Right cardiac atrium (tissue), 5 donors: Measurements from ENCODE around the gene FAM98C. TPM values are rescaled to one million over a fixed set of nuclear protein-coding genes. Genes with fewer than 3 reads are reported as not detected.
"Not testable (repeated sequence)": the region's sequence is repeated elsewhere in the genome, so short reads cannot be mapped to it uniquely, and the experiment has no call there.

Source experiments
- ATAC-seq, 2 donors: fragments of 200-7000 bp; cut with Tn5 transposase; one replicate each; pipeline versions ENCODE4 v1.8.0 to v1.9.1; 2020; ENCODE audit warnings: moderate library complexity in 2 of 2, mild to moderate bottlenecking in 1 of 2
- DNase-seq, 3 donors: peaks; one replicate each; pipeline ENCODE4 v3.0.0-alpha.2; 2020
- H3K27ac ChIP-seq: one replicate; pipeline ENCODE4 v1.5.1; 2013; ENCODE audit warnings: mild to moderate bottlenecking, low read length, control low read depth, moderate library complexity
- H3K27me3 ChIP-seq: one replicate; pipeline ENCODE4 v1.6.1; 2013; ENCODE audit not compliant: control insufficient read depth, insufficient read depth
- H3K4me1 ChIP-seq: one replicate; pipeline ENCODE4 v1.6.1; 2013; ENCODE audit warnings: low read length; ENCODE audit not compliant: control insufficient read depth, insufficient read depth
- H3K4me3 ChIP-seq: one replicate; pipeline ENCODE4 v1.5.1; 2013; ENCODE audit warnings: low read length, control low read depth
- H3K9me3 ChIP-seq: one replicate; pipeline ENCODE4 v1.6.1; 2013; ENCODE audit warnings: low read length; ENCODE audit not compliant: control insufficient read depth
- WGBS: extraction: QIAGEN DNeasy Blood & Tissue Kit; methylation state at CpG from one replicate; pipeline ENCODE4 v1.1.7; 2013; 5-methylcytosine and 5-hydroxymethylcytosine counted together
- intact Hi-C, 4 donors: fragments of 100-400 bp; cut with DNase I; formaldehyde crosslinking; loops; one replicate each; pipeline versions ENCODE4 v1.11.0 to v1.14.0; 2022 to 2023
- polyA plus RNA-seq: library from polyadenylated mRNA; stranded (reverse); fragments of 200-250 nt; gene quantifications from one replicate; pipeline ENCODE4 v1.2.3, GENCODE V29; 2013
- total RNA-seq, 4 donors: library from RNA; stranded (reverse); fragmentation: NEBNext Ultra II Directional; extraction: Animal tissue kit (Norgen Biotek cat#: 25700); gene quantifications; one replicate each; pipeline ENCODE4 v1.2.1, GENCODE V29; 2021
- donor health status: healthy with polysubstance abuse.
- donor health status: DM: no; HTN: yes; CAD: no.
- donor health status: DM: no; HTN: no; CAD: no.
- donor health status: DM: no; HTN: yes; CAD: no; lungs with severe emphysema.
- donor health status: DM: yes; HTN: yes; CAD: no.

The FAM98C gene
- total and polyA plus RNA-seq, 5 donors, result 10.3 to 16.7 (median 11.6) TPM

DNA sequence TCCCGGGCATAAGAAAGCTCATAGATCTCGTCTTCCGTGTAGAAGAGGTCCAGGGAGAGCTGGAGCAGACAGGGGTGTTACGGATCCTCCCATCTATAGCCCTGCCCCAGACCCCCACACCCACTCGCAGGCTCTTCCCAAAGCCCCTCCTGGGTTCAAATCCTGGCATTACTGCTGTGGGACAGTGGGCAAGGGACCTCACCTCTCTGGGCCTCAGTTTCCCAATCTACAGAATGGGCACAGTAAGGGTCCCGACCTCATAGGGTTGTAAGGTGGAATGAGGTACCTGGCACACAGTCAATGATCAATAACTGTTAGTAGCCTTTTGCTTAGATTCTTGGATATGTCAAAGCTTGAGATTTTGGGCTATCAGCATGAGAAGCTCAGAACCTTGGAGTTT lies 10.5 kb downstream of the FAM98C start:
- intact Hi-C loops, result no loop called here
- WGBS, result 88% methylated on average over 6 of the region's 6 CpGs
- DNase-seq (no peak), ATAC-seq (no peak)
- no peaks in the 10 kb centered on the region for H3K4me1 ChIP-seq
- H3K27me3 ChIP-seq, result no peaks in the 10 kb centered on the region
- H3K4me3 ChIP-seq, result no peak overlapping the region
- no peak overlapping the region for H3K27ac ChIP-seq
- H3K9me3 ChIP-seq, result no peaks in the 10 kb centered on the region

- Histone ChIP-seq H3K27me3 (no peaks in the 10 kb centered on the region), H3K27ac (no peak overlapping the region), H3K4me3 (no peak overlapping the region), H3K9me3 (no peaks in the 10 kb centered on the region), H3K4me1 (no peaks in the 10 kb centered on the region)
- intact Hi-C loops, result no loop called here
- WGBS, result 75% methylated on average over 8 of the region's 8 CpGs
- DNase-seq (no peak), ATAC-seq (no peak)
These were observed 14.3 kb downstream of the FAM98C start for GRCh38 chr19:38417146-38417543.

GRCh38 chr19:38417544-38418506 lies 14.9 kb downstream of the FAM98C start:
- Histone ChIP-seq H3K27ac (no peak overlapping the region), H3K9me3 (no peaks in the 10 kb centered on the region), H3K4me1 (no peaks in the 10 kb centered on the region), H3K4me3 (peak overlapping the region; percentile 22), H3K27me3 (no peaks in the 10 kb centered on the region)
- WGBS, result 6% methylated on average over 49 of the region's 49 CpGs
- intact Hi-C loops, result no loop called here
- peak; percentile 78 to 93 for ATAC-seq
- DNase-seq, result peak; percentile 75 to 89 (median 85)

DNA sequence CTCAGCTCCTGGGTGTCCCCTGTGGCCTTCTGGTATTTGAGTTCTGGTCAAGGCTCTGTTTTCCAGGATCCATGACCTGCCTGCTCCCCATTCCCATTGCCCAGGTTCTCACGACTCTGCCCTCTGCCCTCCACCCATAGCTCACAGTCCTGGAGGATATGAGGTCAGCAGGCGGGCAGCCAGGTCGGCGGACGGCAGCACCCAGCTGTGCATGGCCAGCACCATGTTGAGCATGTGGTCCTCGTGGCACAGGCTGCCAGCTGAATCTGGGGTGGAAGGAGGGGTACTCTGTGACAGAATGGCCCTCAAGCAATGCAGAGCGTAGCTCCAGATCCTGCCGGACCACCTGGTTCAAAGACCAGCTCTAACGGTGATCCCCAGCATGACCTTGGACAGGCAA lies 18.0 kb downstream of the FAM98C start:
- H3K27me3 ChIP-seq, result no peaks in the 10 kb centered on the region
- intact Hi-C loops, result no loop called here
- WGBS, result 86% methylated on average over 9 of the region's 9 CpGs
- no peak for DNase-seq
- ATAC-seq, result no peak
- no peak overlapping the region for H3K4me3 ChIP-seq
- H3K4me1 ChIP-seq, result no peaks in the 10 kb centered on the region
- no peak overlapping the region for H3K27ac ChIP-seq
- no peaks in the 10 kb centered on the region for H3K9me3 ChIP-seq

DNA sequence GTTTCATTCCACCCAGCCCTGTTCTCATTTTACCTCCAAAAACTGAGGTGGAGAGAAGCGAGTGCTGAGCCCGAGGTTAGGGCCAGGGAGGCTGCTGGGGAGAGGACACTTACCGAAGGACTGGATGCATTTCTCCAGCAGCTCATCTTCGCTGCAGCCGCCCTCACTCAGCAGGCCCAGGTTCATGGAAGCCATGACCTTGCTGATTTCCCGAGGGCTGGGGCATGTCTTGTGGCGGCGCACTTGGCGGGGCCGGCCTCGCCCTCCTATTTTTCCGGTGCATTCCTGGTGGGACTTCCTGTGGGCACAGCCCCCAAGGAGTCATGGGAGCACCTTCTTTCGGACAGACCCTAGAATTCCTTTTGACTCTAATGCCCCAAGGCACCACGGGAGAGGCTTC lies 19.0 kb downstream of the FAM98C start:
- no peak for DNase-seq
- ATAC-seq, result no peak
- Histone ChIP-seq H3K27me3 (no peaks in the 10 kb centered on the region), H3K4me3 (no peak overlapping the region), H3K9me3 (no peaks in the 10 kb centered on the region), H3K27ac (no peak overlapping the region), H3K4me1 (no peaks in the 10 kb centered on the region)
- intact Hi-C loops, result no loop called here
- 75% methylated on average over 14 of the region's 14 CpGs for WGBS

DNA sequence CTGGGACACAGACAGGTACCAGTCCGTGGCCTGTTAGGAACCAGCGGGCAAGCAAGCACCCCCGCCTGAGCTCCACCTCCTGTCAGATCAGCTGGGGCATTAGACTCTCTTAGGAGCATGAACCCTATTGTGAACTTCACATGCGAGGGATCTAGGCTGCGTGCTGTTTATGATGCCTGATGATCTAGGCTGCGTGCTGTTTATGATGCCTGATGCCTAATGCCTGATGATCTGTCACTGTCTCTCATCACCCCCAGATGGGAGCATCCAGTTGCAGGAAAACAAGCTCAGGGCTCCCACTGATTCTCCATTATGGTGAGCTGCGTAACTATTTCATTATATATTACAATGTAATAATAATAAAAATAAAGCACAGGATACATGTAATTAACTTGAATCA lies 19.5 kb downstream of the FAM98C start:
- Histone ChIP-seq H3K4me3 (no peak overlapping the region), H3K9me3 (no peaks in the 10 kb centered on the region), H3K27ac (no peak overlapping the region), H3K27me3 (no peaks in the 10 kb centered on the region), H3K4me1 (no peaks in the 10 kb centered on the region)
- no peak for ATAC-seq
- no peak for DNase-seq
- 85% methylated on average over 7 of the region's 7 CpGs for WGBS
- intact Hi-C loops, result no loop called here

DNA sequence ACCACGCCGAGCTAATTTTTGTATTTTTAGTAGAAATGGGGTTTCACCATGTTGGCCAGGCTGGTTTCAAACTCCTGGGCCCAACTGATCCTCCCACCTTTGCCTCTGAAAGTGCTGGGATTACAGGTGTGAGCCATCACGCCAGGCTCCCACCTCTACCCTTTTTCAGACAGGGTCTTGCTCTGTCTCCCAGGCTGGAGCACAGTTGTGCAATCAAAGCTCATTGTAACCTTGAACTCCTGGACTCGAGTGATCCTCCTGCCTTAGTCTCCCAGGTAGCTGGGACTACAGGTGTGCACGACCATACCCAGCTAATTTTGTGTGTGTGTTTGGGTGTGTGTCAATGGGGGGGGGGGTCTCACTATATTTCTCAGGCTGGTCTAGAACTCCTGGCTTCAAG lies 21.4 kb downstream of the FAM98C start:
- WGBS, result 86% methylated on average over 5 of the region's 5 CpGs
- Histone ChIP-seq H3K27ac (no peak overlapping the region), H3K4me3 (no peak overlapping the region), H3K27me3 (no peaks in the 10 kb centered on the region), H3K9me3 (no peaks in the 10 kb centered on the region), H3K4me1 (no peaks in the 10 kb centered on the region)
- ATAC-seq (no peak), DNase-seq (no peak)
- intact Hi-C loops, result no loop called here

GRCh38 chr19:38425222-38425809 lies 22.4 kb downstream of the FAM98C start:
- Histone ChIP-seq H3K4me1 (no peaks in the 10 kb centered on the region), H3K27ac (no peak overlapping the region), H3K9me3 (no peaks in the 10 kb centered on the region), H3K4me3 (peak overlapping the region; percentile 29), H3K27me3 (no peaks in the 10 kb centered on the region)
- peak; percentile 20 to 26 for ATAC-seq
- WGBS, result 68% methylated on average over 7 of the region's 7 CpGs
- intact Hi-C loops, result no loop called here
- DNase-seq, result no peak

GRCh38 chr19:38425810-38426466 lies 23.0 kb downstream of the FAM98C start, which contains the start of gene RASGRP4:
Gene RASGRP4 (minus strand): TSS chr19:38426219. CDS start chr19:38426091, 128 bp downstream.
- H3K27me3 ChIP-seq, result no peaks in the 10 kb centered on the region
- peak within 1 kb of the TSS; percentile 29 for H3K4me3 ChIP-seq
- WGBS, result 13% methylated on average over 20 of the region's 20 CpGs

GRCh38 chr19:38427035-38427677 lies 24.3 kb downstream of the FAM98C start:
- H3K4me3 ChIP-seq, H3K27me3 ChIP-seq, intact Hi-C loops, DNase-seq, H3K4me1 ChIP-seq, ATAC-seq, H3K27ac ChIP-seq, H3K9me3 ChIP-seq: not testable (repeated sequence)
- 74% methylated on average over 16 of the region's 17 CpGs for WGBS

More at GRCh38 chr19:38425810-38426466, 23.0 kb downstream of the FAM98C start, which contains the start of gene RASGRP4:
- H3K9me3 ChIP-seq, result no peaks in the 10 kb centered on the region
- intact Hi-C loops, result no loop called here
- ATAC-seq, result peak; percentile 41 to 51
- no peaks in the 10 kb centered on the region for H3K4me1 ChIP-seq
- peak; percentile 43 to 78 (median 75) for DNase-seq
- H3K27ac ChIP-seq, result no peak within 1 kb of the TSS
